Activated CD4-positive, alpha-beta T cell treated with anti-CD3 and anti-CD28 coated beads, Interleukin-2, Interleukin-4, amounts not matched to agents 100 ng/mL and 50 ng/mL, durations not matched to agents 16 hours and 8 hours (primary cell): Measurements from ENCODE around the gene DISP3.
A peak's percentile ranks its signal among the peaks of the same experiment; 100 is the strongest.

ENCODE experiments used
- DNase-seq: peaks from one replicate; pipeline ENCODE4 v3.0.0-alpha.2; 2020; ENCODE audit warnings: low spot score

Gene DISP3, protein sequence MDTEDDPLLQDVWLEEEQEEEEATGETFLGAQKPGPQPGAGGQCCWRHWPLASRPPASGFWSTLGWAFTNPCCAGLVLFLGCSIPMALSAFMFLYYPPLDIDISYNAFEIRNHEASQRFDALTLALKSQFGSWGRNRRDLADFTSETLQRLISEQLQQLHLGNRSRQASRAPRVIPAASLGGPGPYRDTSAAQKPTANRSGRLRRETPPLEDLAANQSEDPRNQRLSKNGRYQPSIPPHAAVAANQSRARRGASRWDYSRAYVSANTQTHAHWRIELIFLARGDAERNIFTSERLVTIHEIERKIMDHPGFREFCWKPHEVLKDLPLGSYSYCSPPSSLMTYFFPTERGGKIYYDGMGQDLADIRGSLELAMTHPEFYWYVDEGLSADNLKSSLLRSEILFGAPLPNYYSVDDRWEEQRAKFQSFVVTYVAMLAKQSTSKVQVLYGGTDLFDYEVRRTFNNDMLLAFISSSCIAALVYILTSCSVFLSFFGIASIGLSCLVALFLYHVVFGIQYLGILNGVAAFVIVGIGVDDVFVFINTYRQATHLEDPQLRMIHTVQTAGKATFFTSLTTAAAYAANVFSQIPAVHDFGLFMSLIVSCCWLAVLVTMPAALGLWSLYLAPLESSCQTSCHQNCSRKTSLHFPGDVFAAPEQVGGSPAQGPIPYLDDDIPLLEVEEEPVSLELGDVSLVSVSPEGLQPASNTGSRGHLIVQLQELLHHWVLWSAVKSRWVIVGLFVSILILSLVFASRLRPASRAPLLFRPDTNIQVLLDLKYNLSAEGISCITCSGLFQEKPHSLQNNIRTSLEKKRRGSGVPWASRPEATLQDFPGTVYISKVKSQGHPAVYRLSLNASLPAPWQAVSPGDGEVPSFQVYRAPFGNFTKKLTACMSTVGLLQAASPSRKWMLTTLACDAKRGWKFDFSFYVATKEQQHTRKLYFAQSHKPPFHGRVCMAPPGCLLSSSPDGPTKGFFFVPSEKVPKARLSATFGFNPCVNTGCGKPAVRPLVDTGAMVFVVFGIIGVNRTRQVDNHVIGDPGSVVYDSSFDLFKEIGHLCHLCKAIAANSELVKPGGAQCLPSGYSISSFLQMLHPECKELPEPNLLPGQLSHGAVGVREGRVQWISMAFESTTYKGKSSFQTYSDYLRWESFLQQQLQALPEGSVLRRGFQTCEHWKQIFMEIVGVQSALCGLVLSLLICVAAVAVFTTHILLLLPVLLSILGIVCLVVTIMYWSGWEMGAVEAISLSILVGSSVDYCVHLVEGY (N-terminal part only)

DNA sequence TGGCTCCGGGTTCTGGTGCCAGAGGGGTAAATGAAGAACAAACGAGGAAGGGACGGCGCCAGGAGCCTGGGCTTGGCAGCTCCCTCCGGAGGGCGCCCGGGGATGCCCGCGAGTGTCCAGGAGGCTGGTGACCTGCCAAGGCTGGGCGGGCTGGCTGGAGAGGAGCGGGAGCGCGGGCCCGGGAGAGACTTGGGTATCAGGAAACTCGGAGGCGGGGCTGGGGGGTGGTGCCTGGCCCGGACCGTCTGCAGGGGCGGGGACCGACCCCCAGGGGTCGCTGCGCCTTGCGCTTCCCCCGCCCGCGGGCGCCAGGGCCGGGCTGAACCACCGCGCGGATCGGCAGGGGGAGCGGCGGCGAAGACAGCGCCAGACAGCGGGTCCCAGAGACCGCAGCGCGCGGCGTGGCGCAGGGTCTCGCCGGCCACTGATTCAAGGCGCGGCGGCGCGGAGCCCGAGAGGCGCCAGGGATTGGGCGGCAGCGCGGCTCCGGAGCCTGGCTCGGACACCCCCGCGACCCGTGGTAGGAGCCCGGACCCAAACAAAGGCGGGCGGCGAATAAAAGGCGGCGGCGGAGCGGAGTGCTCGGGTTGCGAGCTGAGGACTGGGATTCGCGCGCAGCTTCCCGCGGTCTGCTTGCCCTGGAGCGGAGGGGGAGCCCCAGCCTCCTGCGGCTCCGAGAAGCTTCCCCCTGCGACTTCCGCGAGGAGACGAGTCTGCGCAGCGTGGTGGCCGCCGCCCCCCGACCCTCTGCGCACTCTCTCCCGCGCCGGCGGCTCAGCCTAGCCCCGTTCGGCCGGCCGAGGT lies at the start of gene DISP3:
TSS of gene DISP3 (plus strand) at position 585 of the 804 bp plus-strand sequence. CDS start 21,838 bp downstream, outside the sequence.
- peak; percentile 74 for DNase-seq

DNA sequence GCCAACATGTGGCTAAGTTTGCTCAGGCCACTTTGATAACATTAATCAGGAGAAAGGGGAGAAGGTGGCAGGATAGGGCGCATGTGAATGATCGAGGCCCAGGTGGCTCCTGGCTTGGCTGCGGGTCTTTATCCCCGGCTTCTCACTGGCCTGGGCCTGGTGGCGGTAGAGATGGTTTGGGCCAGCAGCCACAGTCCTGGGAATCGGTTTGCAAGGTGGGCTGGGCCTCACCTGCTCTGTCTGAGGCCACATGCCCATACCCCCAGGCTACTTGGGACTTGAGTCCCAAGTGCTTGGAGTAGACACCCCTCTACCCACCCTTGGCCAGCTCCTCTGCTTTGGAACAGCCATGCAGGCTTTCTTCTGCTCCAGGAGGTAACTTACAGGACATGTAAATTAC lies 49.7 kb upstream of the DISP3 start:
- no peak for DNase-seq

DNA sequence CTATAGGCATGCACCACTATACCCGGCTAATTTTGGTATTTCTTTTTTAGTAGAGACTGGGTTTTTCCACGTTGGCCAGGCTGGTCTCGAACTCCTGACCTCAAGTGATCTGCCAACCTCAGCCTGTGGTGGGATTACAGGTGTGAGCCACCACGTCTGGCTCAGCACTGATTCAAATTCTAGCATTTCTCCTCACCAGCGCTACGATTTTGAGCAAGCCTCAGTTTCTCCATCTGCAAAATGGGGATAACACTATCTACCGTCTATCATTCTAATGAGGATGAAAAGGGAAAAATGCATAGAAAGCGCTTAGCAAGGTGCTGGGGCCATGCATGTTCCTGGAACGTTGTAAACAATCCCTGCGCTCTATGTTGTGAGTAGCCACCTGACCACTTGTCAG lies 49.0 kb upstream of the DISP3 start:
- DNase-seq, result no peak

DNA sequence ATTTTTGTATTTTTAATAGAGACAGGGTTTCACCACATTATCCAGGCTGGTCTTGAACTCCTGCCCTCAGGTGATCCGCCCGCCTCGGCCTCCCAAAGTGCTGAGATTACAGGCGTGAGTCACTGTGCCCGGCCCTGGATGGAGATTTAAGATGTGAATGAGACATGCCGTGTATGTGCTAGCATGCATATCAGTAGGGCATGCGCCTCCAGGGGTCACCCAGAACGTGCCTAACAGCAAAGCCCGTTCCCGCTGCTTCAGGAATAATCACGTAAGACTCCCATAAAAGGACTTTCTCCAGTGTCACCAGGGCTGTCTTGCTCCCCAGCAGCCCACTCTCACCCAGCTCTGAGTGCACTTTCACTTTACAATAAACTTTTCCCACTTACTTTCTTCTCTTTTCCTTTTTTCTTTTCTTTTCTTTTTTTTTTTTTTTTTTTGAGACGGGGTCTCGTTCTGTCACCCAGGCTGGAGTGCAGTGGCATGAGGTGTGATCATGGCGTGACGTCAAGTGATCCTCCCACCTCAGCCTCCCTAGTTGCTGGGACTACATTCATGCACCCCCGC lies 46.9 kb upstream of the DISP3 start:
- DNase-seq, result no peak

DNA sequence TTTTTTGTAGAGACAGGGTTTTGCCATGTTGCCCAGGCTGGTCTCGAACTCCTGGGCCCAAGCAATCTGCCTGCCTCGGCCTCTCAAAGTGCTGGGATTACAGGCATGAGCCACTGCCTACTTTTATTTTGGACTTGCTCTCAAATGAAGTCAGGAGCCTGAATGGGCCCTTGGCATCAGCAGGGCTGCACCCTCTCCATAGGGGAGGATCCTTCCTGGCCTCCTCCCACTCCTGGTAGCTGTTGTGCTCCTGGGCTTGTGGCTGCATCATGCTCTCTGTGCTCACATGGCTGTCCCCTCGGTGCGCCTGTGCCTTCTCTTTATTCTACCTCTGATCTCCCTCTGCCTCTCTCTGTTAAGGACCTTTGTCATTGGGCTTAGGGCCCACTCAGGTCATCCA lies 46.4 kb upstream of the DISP3 start:
- DNase-seq, result no peak

DNA sequence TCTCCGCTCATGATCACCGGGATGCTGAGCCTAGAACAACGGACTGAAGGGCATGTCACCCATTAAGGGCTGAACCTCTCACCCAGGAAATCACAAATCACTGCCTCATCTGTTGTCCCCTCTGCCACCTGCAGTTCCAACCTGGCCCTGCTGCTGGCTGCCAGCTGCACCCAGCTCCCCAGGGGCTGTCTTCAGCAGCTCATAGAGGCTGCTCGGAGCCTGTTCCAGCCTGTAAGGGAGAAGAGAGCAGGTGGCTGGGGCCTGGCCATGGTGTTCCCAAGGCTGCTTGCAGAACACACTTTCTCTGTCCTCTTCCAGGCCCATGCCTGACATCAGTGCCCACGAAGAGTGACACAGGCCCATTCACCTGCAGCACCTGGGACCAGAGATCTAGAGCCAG lies 44.5 kb upstream of the DISP3 start:
- DNase-seq, result no peak

DNA sequence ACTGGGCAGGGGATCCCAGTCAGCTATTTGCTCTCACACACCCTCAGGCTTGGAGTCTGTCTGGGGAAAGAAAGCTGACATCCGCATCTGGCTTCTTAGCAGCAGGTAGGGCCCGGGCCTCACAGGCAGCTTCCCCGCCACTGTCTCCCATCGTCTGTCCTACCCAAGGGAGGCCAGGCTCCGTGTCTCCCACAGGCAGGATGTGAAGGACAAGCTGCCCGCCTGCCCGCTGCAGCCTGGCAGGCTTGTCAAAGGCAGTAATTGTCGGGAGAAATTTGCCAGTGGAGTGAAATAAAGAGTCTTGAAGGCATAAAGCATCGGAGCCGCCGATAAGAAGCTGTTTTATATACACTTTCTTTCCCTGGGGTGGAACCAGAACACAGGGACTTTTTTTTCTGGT lies 44.0 kb upstream of the DISP3 start:
- no peak for DNase-seq

DNA sequence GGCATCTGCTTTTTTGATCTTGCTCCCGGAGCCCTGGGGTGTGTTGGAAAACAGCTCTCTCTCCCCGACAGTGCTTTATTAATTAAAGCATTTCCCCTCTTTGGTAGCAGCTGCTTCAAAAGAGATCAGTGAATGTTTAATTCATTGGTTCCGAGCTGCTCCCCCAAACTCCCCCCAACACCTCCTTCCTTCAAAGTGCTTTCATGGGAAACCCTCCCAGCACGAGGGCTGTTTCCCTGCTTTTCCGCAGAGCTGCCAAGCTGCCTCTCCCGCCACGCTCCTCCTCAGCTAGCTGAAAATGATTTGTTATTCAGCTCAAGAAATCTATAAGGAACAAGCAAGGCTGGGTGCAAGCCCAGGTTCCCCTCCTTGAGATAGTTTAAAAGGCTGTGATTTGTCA lies 40.0 kb upstream of the DISP3 start:
- DNase-seq, result no peak

DNA sequence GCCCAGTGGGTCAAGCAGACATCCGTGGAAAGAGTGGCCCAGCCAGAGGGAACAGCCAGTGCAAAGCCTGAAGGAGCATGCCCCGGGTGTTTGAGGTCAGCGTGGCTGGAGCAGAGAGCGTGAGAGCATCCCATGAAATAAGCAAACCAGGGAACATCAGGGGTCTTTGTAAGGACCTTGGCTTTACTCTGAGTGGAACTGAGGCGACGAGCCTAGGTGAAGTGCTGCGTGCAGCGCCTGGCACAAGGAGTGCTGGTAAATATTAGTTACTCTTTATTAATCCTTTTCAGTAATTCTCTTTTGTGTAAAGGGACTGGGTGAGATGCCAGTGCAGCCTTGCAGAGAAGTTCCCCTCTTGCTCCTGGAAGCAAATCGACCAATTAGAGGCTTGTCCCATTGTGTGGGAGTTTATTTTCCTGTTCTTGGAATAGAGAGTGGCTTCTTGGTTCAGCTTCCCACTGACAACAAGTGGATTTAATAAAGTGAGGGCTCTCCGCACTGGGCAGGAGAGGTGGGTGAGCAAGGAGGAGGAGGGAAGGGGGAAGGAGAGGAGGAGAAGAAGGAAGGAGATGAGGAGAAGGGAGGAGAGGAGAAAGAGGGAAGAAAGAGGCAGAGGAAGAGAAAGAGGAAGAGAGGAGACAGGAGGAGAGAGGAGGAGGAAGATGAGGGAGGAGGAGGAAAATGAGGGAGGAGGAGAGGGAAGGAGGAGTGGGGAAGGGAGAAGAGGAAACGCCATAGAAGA lies 37.6 kb upstream of the DISP3 start:
- DNase-seq, result no peak

DNA sequence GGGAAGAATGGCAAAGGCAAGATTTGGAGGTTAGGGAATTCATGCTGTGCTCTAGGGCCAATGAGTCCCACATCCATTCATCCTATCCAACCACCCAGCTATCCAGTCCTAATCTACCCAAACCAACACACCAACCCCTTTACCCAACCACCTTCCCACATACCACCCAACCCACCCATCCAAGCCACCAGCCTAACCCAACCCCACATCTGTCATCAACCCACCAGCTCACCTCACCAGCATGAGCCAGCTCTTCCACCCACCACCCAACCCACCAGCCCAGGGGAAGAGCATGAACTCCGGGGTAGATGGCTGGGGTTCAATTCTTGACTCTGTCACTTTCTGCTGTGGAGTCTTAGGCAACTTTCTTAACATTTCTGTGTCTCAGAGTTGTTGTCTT lies 35.9 kb upstream of the DISP3 start:
- no peak for DNase-seq

DNA sequence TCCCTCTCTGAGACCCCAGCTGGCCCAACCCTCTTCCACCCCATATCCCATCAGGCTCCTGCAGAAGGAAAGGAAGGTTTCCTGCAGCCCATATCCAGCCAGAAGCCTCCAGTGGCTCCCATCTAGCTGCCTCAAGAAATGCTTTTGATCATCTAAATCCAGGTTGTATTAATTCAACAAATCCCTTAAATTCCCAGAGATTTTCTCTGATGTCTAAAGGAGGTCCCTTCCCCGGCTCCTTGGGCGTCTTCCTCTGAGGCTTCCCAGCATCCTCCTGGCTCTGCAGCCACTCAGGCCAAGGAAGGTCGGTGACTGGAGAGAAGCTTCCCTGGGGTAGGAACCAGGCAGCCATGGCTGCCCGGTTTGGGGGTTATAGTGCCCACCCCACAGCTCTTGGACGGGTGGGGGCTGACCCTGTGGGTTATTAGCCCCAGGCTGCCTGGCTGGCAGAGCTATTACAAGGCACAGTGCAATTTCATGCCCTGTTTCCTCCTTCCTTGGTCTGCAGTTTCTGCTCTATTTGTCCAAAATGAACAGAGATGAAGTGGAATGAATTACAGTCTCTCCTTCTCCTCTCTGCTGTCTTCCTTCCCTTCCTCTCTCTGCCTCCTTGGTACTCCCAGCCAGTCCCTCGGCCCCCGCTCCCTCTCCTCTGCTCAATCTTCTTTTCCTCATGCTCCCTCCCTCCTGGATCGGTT lies 34.8 kb upstream of the DISP3 start:
- DNase-seq, result no peak

DNA sequence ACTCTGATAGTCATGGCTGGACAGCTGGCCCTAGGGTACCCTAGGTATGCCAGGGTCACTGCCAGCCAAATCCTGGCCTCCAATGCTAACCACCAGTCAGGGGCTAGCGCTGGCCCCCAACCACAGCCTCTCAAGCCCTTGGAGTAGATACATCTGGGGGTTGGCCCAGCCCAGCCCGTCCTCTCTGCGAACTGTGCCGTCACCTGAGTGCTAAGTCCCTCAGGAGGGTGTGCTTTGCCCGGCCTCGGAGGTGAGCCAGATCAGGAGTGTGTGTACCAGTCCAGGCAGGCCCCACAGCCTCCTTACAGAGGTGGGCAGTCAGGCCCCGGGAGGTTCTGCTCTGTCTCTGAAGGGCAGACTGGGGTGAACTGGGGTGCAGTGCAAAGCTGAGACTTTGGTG lies 34.0 kb upstream of the DISP3 start:
- DNase-seq, result no peak

DNA sequence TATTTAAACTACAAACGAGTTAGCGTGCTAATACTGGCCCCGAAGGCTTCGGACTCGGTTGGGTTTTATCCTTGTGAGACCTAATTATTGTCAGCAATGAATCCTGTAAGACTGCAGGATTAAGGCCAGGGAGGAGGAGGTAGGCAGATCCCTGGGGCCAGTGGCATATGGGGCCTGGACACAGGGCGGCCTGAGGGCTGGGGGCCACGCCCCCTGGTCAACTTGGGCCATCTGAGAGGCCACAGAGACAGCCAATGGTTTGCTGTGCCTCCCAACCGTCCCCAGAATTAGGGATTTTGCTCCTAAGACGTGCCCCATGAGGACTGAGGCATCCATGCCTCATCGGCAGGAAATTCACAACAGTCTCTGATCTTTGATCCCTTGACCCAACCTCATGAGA lies 31.1 kb upstream of the DISP3 start:
- no peak for DNase-seq

DNA sequence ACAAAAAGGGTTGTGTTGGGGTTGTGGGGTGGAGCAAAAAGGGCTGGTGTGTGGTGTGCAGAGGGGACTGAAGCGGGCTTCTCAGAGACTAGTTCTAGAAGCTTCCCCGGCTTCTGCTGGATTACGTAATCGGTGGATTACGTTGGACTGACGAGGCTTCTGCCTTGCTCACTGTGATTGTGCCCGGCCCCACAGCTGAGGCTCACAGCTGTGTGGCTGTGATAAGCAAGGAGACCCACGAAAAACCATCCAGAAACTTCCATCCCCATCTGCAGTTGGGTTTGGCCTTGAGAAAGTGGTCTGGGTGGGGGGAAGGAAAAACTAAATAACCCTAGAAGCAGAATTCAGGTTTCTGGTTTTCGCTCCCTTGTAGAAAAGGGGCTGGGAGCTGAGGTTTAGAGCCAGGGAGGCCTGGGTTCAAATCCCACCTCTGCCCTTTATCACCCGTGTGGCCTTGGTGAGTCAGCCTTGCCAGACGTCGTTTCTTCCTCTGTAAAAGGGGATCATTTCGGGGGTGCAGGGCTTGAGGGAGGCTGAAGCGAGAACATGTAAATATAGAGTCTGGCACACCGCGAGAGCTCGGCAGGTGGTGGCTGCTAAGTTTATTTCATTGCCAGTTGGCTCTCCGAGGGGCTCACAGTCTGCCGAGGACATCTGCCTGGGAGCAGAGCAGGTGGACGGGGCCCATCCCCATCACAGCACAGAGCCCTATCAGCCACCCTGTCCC lies 30.4 kb upstream of the DISP3 start:
- no peak for DNase-seq

DNA sequence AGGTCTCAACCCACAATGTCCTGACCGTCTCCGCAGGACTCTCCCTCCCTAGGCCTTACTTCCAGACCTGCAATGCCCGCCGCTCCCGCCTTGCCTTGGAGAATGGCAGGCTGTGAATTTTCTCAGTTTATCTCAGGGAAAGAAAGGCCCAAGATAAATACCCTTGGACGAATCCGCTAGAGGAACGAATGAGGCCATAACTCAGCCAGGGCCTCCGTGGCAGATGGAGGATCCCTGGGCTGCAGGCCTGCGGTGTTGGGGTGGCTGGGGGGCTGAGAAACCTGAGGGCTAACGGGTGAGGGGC lies 29.9 kb upstream of the DISP3 start:
- DNase-seq, result no peak

DNA sequence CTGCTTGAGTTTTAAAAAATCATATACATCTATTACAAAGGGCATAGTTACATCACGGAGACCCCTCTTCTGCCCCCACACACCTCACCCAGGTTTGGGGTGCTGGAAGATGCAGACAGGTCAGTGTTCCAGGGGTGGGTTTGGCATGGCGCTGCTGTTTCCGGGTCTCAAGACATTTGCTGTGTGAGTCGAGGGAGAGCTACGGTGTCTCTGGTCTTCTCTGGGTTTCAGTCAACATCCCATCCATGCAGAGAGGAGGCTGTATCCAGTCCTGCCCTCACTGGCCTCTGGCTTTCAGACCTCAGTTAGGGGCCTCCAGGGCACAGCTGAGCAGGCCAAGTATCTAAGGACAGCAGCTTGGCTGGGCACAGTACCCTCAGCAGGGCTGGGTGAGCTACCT lies 28.6 kb upstream of the DISP3 start:
- DNase-seq, result no peak

DNA sequence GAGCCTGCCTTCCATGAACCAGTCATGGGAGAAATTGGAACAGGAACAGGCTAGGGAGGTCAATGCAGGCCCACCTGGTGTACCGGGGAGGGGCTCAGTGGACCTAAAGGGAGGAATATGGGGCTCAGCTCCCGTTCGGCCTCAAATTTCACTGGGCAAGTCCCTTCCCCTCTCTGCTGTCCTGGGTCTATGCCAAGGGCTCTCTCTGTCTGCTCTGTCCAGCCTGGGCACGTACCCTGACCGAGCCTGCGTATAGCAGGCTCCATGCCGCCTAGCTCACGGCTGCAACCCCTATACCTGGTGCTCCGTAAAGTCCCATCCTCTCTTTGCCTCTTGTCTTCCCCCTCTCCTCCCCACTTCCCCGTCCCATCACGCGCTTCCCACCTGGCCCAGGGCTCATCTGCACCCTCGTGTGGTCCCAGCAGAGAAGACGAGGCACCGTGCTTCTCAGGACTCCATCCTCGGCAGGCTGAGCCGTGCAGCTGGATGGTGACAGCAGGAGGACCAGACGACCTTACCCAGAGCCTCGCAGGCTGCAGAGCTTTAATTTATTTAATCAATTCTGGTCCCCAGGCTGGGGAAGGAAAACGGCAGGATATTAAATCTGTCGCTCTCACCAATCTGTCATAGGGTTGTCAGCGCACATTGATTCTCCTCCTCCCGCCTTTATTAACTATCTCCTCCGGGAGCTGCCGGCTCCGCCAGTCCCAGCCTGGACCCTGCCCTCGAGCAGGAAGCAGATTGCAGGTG lies 25.0 kb upstream of the DISP3 start:
- no peak for DNase-seq

DNA sequence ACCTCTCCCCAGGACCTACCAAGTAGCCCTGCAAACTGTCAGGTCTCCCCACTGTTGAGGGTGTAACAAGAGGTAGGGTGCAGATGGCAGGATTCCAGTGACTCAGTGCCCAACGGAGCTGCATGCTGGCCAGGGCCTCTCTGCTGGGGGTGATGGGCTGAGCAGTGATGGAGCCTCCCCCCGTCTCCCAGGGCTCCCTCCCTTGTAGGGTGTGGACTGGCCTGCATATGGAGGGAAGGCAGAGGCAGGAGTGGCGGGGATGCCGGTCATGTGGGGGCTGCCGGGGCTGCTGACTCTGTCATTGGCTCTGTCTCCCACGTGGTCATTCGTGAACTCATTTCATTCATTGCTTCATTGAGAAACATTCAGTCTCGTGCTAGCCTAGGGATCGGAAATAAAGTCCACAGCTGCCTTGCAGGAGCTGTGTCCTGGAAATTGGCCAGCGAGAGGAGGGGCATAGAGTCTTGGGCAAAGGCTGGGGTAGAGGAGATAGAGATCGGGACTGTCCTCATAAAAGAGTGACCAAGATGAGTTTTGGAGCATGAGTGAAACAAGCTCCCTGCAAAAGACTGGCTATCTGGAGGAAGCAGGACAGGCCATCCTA lies 22.9 kb upstream of the DISP3 start:
- no peak for DNase-seq
